ENCODE data around the gene MAJIN.

Gene MAJIN

DNA sequence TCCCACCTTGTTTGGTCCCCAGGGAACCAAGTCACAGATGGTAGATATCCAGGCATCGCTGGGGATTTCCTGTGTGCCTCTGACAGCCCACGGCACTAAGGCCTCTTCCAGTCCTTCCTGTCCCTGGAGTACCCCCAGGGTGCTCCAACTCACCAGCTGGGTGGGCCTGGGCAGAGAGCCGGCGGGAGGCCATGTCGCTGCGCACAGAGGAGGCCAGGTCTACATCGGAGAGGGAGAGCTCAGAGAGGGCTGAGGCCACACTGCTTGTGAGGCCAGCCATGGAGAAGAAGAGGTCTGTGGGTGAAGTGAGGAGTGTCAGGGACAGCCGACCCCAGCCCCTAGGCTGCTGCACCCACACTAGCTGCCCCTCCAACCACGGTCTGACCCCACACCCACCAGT is 60.2 kb downstream of the MAJIN start:
- no peak for DNase-seq (ENCODE audit: low spot score)

DNA sequence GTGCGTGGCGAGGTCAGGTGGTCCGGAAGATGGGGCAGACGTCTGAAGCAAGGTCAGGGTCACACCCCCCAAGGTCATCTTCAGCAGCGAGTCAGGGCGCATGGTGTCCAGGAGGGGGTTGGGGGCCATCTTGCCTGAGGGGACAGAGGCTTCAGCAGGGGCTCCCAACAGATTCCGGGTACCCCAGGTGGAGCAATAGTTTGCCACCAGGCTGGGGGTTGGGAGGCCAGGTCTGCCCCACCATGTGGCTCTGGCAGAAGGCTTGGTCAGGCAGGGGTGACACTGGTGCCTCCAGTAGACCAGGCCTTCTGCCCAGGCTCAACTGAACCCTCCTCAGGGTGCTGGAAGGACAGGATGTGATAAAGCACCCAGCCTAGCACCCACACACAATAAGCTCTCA is 60.8 kb downstream of the MAJIN start:
- DNase-seq (ENCODE audit: low spot score), result no peak

DNA sequence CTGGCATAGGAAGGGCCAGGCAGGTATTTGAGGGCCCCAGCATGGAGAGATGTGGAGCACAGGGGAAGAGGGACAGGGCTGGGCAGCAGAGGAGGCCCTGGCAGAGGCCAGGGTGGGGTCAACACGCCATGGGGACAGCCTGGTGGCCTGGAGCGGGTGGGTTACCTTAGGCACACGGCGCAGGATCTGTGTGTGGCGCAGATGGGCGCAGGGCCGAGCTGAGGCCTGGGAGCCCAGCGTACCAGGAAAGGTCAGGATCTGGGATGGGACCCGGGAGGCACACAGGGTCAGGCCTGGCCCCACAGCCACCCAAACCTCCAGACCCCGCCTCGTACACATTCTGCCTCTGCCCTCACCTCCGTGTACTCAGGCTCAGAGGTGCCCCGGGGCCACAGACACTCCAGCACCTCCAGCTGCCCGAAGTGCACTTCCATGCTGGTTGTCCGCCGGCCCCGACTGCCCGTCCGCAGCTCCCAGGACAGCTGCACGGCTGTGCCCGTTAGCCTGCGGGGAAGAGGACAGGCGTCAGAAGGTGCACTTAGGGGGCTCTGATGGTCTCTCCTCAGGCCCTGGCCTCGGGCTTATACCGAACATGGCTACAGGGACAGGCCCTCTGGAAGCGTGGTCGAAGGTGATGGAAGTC is 61.3 kb downstream of the MAJIN start:
- DNase-seq (ENCODE audit: low spot score), result no peak

DNA sequence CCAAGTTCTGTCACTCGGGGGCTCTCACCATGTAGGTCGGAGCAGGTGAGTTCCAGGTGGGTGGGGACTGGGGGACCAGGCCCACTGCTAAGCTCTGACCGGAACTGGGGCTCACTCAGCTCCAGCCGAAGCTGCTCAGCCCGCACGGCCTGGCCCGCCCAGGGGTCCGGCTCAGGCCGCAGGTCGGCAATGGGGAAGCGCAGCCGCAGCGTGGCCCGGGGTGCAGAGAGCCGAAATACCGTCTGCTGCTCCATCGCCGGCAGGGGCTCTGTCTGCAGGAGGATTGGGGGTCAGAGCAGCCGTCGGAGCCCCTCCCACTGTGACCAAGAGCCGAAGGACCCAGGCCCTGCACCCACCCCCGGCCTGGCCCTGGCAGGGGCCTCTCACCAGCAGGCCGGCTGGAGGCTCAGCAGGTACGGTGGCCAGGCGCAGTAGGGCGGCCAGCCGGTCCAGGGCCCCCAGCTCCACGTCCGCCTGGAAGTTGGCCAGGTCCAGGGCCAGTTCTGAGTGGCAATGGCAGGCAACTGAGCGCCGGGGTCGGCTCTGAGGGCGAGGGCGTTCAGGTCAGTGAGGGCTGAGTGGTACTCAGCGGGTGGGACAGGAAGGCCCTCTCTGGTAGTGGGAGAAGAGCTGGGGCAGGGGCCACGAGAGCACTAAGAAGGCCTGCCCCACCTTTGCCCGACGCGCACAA is 62.1 kb downstream of the MAJIN start:
- DNase-seq (ENCODE audit: low spot score), result no peak

DNA sequence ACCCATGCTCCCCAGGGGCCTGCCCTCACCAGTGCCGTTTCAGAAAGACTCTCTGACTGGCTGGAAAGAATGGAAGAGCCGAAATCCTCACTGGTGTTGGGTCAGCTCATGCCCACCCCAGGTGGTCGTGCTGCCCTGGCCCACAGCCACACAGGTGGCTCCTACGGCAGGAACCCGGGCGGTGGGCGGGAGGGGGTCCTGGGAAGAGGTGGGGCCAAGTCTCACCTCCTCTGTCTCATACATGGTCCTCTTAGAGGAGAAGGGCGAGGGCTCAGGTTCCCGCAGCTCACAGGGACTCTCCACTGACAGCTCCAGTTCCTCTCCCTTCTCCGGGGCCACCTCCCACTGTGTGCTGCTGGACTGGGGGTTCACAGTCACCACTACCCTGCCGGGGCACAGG is 63.1 kb downstream of the MAJIN start:
- no peak for DNase-seq (ENCODE audit: low spot score)

DNA sequence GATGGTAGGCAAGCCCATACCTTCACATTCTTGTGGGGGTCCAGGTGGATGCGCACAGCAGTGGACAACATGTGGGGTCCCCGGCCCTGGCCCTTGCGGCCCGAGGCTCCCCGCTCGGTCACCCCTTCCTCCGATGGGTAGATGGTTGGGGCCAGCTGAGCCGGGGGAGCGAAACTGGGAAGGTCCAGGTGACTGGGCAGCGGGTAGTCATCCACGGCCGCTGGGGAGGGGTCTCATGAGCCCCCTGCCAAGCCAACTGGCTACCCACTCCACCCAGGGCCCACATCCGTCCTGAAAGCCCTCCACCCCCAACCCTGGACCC is 65.6 kb downstream of the MAJIN start:
- DNase-seq (ENCODE audit: low spot score), result no peak

DNA sequence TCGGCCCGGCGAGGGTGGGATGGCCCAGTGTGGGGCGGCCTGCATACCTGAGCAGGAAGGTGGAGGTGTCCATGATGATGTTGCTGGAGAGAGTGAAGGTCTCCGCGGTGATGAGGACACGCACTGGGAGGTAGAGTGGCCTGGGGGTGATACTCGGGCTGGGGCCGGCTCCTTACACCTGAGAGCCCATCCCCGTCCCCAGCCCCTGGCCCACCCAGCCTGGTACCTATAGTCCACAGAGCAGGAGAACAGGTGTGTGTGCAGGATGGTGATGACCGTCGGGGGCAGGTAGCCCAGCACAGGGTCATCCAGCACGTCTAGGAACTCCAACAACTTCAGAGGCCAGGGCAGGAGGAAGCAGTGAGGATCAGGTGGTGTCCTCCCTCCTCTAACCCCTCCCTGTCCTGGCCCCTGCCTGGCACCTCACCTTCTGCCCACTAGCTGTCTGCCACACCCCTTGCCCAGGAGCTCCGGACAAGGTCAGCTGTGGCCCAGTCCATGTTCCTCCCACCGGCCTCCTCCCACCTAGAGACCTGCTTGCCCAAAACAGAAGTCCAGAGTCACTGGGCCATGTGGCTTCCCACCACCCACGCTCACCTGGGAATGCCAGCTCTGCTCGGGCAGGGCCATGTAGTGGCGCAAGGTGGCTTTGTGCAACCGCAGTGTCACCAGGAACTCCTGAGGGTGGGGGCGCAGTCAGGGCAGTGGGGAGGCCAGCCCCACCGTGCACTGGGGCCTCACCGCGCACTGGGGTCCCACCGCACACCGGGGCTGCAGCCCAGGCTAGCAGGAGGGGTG is 66.2 kb downstream of the MAJIN start:
- no peak for DNase-seq (ENCODE audit: low spot score)

DNA sequence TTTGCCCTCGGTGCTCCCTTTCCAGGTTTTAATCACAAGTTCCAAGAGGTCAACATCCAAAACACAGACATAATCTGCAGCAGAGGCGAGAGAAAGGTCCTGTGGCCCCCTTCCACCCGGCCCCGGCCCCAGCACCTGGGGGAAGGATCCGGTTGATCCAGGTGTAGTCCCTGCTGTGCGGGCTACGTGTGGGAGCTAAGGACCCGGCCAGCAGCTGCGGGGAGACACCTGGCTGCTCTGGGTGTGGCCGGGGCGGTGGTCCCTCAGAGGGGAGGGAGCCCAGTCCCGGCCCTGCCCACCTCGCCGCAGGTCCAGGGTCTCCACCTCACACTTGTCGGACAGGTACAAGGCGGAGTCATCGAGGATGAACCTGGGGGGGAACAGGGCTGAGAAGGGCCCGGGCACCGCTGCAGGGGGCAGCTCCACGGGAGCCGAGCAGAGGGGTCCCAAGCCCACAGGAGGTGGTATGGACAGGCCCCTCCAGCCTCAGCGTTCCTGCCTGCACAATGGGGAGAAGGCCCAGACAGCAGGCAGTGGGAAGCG is 68.5 kb downstream of the MAJIN start:
- no peak for DNase-seq (ENCODE audit: low spot score)

DNA sequence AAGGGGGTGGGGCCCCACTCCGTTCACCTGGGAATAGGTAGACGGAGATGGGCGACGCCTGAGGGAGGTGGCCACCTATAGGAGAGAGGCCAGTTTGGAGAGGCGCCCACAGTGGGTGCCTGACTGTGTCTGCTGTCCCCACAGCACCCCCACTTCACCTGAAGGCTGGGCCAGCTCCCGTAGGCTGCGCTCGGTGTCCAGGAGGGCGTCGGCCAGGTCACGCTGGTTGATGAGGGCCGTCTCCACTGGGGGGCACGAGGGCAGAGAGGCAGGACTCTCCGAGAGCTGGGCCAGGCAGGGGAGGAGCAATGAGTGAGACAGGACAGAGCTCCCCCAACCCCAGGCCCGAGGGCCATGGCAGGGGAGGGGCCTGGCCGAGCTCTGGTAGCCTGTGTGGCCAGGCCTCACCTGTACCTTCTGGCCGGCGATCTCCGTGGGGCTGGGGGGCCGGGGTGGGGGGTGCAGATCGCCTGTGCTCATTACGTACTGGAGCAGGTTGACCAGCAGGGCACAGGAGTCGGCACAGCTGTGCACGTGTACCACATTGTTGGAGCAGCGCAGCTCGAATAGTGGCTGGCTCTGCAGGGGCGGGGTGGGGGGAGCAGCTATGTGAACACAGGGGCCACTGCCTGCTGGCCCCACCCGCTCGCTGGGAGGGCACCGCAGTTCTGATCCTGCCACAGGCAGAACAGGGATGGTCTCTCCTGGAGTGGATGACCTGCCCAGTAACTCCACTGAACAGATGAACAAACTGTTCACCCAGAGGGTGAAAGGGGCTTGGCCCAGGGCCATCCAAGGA is 69.6 kb downstream of the MAJIN start:
- DNase-seq (ENCODE audit: low spot score), result no peak

DNA sequence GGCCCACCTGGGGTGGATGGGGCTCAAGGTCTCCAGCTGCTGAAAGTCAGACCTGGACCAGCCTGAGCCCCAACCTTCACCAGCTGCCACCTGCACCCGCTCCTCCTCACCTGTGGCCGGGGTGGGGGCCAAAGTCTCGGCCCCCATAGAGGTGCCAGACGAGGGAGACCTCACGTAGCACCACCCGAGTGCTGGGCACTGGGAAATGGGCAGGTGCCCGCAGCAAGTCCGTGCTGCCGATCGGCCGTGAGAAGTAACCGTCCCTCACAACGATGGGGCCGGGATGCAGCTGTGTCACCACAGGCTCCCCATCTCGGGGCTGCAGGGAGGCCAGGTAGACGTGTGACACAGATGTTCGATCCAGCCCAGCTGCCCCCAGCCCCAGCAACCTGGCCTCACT is 71.1 kb downstream of the MAJIN start:
- DNase-seq (ENCODE audit: low spot score), result no peak

DNA sequence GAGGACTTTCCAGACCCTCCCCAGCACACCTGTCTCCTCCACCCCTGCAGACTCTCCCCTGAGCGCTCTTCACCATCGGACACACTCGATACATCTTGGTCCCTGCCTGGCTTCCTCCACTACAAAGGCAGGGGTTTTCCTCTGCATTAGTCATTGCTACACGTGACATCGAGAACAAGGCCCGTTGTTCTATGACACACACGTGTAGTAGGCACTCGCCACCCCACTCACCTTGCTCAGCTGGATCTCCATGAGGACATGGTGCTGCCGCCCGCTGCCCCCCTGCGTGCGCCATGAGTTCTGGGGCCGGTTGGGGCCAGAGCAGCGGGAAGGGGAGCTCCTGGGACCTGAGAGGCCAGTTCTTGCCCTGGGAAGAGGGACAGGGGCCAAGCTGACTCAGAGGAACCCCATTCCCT is 71.6 kb downstream of the MAJIN start:
- no peak for DNase-seq (ENCODE audit: low spot score)

DNA sequence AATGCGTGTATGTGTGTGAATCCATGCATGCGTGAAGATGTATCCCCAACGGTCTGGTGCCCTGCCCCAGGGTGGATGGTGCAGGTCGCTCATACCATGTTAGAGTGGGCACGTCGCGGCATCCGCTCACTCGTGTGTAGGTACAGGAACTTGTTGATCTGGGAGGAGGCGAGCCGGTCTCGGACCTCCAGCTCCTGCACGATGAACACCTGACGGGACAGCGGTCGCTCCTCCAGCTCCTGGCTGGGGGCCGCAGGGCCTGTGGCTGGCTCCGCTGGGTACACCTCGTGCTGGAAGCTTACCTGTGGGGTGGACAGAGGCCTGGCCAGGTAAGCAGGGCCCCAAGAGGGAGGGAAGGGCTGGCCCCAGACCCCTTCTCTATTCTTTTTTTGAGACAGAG is 73.4 kb downstream of the MAJIN start:
- no peak for DNase-seq (ENCODE audit: low spot score)

DNA sequence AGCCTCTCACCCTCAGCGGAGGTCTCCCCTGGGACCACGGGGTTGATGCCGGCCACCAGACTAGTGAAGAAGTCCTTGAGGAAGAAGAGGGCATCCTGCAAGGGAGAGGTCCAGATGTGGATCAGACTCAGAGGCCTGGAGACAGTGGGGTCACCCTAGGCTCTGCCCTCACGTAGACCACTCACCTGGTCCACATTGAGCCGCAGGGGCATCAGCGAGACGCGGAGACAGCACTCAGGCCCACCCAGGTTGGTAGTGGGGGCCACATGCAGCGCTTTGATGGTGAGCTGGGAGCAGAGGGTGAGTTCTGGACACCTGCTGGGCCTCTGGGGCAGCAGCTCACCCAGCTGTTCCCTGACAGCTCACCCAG is 73.8 kb downstream of the MAJIN start:
- no peak for DNase-seq (ENCODE audit: low spot score)

DNA sequence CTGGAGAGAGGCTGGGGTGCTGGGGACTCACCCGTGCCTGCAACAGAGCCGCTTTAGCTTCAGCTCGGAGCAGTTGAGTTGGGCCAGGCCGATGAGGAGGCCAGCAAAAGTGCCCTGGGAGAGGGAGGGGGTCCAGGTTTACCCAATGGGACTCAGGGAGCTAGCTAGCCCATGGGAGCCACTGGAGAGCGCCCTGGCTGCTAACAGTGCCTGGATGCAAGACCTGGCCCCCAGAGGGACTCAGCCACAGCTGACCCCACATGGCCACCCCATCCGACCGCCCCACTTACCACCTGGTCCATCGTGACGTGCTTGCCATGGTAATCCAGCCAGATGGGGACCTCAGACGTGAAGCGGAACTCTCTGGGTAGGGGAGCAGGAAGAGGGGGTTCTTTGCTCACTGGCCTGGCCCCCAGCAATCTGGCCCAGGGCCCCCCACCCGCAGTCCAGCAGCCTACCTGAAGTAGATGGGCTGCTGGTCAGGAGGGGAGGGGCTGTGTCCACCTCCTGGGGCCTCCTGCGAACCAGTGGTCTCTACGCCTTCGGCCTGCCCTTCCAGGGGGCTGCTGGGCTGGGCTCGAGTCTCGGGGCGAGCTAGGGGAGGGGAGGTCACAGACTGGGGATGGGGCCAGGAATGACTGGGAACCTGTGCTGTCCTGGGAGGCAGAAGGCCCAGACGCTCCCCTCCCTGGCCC is 74.4 kb downstream of the MAJIN start:
- no peak for DNase-seq (ENCODE audit: low spot score)

DNA sequence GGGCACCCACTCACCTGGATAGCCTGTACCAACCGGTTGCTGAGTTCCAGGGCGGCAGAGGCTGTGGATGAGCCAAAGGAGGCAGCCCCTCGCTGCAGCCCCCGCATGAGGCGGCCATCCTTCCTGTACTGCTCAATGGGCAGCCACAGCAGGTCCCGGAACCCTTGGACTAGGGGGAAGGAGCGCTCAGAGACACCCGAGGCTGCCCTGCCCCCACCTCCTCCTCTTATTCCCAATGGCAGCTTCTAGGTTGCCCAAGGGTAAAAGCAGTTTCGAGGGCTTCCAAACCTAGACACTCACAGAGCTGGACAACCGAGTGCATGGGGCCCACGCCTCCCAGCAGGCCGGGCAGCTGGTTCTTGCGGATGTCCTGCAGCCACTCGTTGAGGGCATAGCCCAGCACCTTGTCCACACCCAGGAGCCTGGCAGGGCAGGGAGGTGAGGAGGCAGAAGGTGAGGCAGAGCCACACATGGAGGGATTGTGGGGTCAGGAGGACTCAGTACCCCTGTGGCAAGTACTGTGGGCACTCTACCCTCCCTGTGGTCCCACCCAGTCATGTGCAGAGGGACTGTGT is 75.4 kb downstream of the MAJIN start:
- no peak for DNase-seq (ENCODE audit: low spot score)

DNA sequence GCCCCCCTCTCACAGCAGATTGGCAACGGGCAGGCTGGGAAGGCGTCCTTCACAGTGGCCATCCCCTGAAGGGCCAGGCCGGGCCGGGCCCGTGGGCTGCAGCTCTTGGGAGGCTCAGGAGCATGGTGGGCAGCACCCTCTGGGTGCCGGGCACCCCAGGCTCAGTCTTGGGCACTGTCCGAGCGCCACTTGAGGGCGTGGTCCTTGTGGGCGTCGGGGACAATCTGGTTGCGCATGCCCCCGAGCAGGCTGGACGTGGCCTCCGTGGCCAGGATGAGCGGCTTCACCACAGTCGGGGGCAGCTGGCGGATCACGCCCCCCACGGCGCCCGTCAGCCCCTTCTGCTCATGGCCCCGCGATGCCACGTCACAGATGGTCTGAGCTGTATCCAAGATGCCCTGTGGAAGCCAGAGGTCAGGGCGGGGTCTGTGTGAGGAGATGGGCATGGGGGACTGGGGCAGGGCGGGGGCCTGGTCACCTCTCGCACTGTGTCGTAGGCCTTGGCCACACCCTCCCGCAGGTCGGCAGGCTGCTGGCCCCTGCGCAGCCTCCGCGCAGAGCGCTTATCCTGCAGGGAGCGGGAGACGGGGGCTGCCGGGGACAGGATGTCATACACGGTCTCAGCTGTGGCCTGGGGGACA is 77.0 kb downstream of the MAJIN start:
- DNase-seq (ENCODE audit: low spot score), result no peak

DNA sequence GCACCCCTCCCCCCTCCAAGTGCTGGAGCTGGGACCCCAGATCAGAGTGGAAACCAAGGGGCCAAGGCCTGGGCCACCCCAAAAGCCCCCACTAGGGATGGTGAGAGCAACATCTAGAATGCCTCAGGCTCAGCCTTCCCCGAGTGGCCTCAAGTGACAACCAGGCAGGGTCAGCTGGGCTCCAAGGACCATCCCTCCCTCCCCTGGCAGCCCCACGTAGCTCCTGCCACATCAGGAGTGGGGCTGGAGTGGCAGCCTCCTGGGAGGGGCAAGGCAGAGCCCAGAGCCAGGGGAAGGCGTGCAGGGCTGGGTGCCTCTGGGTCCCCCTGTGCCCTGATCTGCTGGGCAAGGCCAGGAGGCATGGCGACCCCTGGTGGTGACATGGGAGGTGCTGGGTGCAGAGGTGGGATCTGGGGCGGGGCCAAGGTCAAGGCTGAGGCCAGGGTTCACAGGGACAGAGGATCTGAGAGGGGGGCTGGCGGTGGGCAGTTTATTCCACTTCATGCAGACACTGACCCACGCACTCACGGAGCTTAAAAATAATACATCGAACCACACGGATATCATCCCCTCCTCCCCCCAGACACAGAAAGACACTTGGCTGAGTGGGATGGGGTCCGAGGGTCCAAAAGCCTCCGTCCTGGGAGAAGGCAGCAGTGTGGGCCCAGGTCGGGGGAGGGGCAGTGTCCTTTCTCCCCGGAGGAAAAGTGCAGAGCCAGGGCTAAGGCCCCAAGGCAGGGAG is 77.7 kb downstream of the MAJIN start:
- DNase-seq (ENCODE audit: low spot score), result no peak

DNA sequence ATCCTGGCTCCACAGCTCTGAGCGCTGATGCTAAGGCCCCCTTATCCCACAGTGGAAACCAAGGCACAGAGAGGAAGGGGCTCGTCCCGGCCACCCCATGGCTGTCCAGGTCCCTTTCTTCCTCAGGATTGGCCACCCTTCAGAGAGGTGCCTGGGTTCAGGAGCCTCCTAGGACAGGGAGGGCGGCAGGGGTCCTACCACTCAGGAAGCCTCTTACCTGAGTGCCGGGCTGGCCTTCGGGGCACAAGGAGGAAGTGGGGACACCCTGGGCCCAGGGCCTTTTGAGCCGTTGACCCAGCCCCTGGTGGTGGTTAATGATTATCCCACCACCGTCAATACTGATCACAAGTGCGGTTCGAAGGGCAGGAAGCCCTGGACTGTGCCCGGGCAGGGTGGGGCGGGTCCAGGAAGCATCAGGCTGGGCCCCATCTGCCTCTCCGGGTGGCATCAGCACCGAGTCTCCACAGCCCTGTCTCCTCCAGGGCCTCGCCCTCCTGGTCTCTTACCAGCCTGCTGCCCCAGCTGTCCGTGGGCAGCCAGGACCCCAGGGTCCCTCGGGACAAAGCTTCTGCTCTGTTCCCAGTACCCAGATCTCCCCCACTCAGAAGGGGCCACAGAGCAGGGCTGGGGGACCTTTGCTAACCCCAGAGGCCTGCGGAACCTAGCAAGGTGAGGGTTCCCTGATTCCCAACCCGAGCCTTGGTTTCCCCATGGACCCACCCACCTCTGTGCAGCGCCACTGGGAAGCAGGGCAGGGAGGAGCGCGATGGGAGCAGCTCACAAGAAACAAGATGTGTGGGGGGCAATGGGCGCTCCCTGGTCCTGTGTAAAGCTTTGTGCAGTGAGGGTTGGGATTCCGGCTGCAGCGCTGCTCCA is 78.5 kb downstream of the MAJIN start:
- DNase-seq (ENCODE audit: low spot score), result no peak

DNA sequence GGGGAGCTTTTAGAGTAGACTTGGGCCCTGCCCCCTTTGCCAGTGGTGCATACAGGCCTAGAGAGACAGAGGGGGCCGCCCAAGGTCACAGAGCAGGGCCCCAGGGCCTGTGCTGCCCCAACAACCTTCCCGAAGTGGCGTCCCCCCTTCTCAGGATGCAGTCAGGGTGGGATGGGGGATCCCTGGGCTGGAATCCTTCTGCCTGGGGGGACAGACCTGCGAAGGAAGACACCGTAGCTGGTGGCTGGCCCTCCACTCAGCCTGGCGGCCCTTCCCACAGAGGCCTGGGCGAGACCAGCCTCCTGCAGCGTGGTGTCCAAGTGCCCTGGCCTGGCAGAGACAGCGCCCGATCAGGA is 79.1 kb downstream of the MAJIN start:
- no peak for DNase-seq (ENCODE audit: low spot score)

Measured in kidney capillary endothelial cell (primary cell).